Astrocyte of the cerebellum (primary cell): ENCODE results near the gene TMCO4.

Experiments
- DNase-seq: peaks from one replicate; pipeline ENCODE4 v3.0.0-alpha.2; 2011; ENCODE audit warnings: low read depth
- H3K4me3 ChIP-seq: 2 replicates; pipeline ENCODE4 v1.5.1; 2011; ENCODE audit warnings: mild to moderate bottlenecking, low read depth, low read length, moderate library complexity
- in situ Hi-C: cut with HindIII; loops from 2 replicates; pipeline ENCODE4 v1.10.0; 2017; ENCODE audit warnings: low sequenced_read_pairs
- TF ChIP-seq, protein P1 (sequence below): IDR thresholded peaks from 2 replicates; pipeline ENCODE4 v1.5.1; 2012; ENCODE audit warnings: low read length, low read depth, moderate library complexity, mild to moderate bottlenecking; ENCODE audit errors: missing control alignments

Gene TMCO4

DNA sequence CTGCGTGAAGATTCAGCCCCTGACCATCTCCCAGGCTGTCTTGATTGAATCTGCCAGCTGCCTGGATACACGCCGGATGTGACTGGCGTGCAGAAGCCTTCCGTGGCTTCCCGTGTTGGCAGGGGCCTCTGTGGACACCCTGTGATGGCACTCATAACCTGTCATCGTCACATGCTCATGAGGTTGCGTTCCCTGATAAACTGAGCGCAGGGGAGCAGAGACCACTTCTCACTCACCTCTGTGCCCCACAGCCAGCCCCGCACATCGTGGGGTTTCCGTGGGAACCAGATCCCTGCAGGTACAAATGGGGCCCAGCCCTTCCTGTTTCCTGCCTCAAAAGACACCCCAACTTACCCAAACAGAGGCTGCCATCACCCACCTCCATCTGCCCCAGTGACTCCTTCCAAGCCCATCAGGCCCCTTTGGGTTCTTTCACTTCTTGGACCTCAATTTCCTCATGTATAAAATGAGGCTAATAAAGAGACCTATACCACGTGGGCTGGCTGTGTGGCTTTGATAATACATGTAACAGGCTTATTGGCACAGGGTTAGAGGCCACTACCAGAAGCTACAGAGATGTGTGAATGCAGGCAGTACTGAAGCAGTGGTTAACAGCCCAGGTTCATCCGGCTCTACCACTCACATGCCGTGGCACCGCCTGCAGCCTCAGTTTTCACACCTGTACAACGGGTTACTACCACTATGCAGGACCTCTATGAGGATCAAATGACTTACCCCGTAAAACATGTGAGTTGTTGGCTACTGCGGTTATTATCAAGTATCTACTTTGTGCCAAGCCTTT lies 111.5 kb downstream of the TMCO4 start:
- in situ Hi-C loops = no loop called here
- TF ChIP-seq, protein P1, sequence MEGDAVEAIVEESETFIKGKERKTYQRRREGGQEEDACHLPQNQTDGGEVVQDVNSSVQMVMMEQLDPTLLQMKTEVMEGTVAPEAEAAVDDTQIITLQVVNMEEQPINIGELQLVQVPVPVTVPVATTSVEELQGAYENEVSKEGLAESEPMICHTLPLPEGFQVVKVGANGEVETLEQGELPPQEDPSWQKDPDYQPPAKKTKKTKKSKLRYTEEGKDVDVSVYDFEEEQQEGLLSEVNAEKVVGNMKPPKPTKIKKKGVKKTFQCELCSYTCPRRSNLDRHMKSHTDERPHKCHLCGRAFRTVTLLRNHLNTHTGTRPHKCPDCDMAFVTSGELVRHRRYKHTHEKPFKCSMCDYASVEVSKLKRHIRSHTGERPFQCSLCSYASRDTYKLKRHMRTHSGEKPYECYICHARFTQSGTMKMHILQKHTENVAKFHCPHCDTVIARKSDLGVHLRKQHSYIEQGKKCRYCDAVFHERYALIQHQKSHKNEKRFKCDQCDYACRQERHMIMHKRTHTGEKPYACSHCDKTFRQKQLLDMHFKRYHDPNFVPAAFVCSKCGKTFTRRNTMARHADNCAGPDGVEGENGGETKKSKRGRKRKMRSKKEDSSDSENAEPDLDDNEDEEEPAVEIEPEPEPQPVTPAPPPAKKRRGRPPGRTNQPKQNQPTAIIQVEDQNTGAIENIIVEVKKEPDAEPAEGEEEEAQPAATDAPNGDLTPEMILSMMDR = no peak
- no peak for DNase-seq
- H3K4me3 ChIP-seq = no peak overlapping the region

DNA sequence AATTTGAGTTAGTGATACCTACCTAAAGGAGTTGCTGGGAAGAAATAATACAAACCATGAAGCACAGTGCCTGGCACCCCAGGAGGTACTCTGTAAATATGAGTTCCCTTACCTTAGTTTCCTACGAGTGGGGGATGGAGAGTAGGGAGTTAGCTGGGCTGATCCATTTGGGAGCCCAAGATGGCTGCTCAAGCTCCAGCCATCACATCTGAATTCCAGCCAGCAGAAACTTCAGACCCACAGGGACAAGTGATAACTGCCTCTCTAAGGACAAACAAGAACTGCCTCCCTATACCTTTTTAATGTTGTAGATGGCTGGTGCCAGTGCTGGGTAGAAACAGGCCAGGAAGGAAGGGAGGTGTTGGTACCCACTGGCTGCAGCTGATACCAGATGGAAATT lies 112.3 kb downstream of the TMCO4 start:
- in situ Hi-C loops = no loop called here
- H3K4me3 ChIP-seq = no peak overlapping the region
- no peak for DNase-seq
- TF ChIP-seq, protein P1 = no peak

DNA sequence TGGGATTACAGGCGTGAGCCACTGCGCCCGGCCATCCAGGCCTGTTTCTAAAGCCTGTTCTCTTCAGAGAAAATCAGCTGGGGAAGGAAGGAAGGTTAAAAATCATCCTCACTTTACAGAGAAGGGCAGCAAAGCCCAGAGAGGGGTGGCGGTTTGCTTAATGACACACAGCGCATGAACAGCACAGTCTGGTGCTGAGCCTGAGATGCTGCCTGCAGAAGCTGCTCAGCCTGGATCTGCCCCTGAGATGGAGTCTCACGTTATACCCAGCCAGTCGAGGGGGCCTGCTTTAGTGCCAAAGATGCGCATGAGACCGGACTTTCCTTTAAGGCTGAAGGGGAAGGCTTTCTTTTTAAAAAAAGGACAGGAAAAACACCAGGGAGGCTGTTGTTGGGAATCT lies 113.7 kb downstream of the TMCO4 start:
- in situ Hi-C loops = no loop called here
- DNase-seq = no peak
- TF ChIP-seq, protein P1 = no peak
- H3K4me3 ChIP-seq = no peak overlapping the region

DNA sequence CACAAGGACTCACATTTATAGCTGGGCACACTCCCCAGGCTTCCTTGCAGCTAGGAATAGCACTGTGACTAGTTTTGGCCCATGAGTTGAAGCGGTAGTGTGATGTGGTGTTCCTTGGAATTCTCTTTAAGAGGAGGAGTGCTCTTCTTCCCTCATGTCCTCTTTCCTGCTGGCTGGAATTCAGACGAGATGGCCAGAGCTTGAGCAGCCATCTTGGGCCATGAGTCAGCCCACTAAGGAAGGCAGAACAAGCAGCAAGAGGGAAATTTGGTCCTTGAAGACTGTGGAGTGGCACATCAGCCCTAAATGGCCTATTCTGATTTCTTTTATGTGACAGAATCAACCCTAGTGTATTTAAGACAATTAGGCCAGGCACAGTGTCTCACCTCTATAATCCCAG lies 115.0 kb downstream of the TMCO4 start:
- no peak for DNase-seq
- no peak overlapping the region for H3K4me3 ChIP-seq
- TF ChIP-seq, protein P1 = no peak
- in situ Hi-C loops = no loop called here

DNA sequence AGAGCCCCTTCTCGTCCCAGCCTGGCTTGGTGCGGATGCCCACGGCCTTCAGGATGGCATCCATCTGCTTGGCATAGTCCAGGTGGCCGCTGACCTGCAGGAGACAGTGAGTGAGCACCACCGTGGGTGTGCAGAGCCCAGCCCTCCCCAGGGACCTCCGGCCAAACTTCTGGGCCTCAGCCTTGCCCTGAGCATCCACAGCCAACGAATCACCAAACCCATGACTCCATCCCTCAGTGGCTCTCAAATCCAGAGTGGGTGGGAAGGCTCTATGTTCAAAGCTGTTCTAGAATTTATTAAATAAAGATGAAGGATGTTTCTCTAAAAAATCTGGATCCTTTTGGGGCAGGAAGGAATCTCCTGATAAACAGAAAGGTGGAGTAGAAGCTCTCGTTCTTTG lies 116.4 kb downstream of the TMCO4 start:
- no peak overlapping the region for H3K4me3 ChIP-seq
- DNase-seq = no peak
- in situ Hi-C loops = no loop called here
- TF ChIP-seq, protein P1 = no peak

DNA sequence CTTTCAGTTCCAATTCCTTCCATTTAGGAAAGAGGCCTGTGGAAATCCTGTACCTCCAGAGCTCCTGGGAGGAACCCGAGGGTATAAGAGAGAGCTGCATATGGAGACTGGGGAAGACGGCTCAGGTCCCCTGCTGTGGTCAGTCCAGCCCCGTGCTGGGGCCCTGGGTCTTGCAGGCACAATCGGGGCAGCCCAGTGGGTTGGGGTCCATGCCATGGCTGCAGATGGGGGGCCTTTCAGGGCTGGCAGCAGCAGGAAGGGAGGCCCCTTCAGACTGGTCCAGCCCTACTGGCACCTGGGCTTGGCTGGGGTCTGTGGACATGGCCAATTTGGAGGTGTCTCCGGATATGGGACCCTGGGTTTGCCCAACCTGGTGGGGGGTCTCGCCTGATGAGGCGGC lies 116.8 kb downstream of the TMCO4 start:
- H3K4me3 ChIP-seq = no peak overlapping the region
- in situ Hi-C loops = no loop called here
- DNase-seq = no peak
- TF ChIP-seq, protein P1 = no peak
